HG03354 (cell line): ENCODE data around the gene MIEF2.

Experiments
- ATAC-seq: cut with Tn5 transposase; IDR thresholded peaks from one replicate; pipeline ENCODE4 v1.9.1; 2021; ENCODE audit warnings: mild to moderate bottlenecking; ENCODE audit not compliant: unreplicated experiment, poor library complexity, severe bottlenecking

The MIEF2 gene

GRCh38 chr17:18233803-18234518 lies 26.5 kb upstream of the MIEF2 start:
- no peak for ATAC-seq

- ATAC-seq = no peak
These were observed 25.5 kb upstream of the MIEF2 start for GRCh38 chr17:18234853-18235380.

GRCh38 chr17:18235743-18236256 lies 24.7 kb upstream of the MIEF2 start:
- no peak for ATAC-seq

- ATAC-seq = no peak
These were observed 24.0 kb upstream of the MIEF2 start for GRCh38 chr17:18236494-18236893.

GRCh38 chr17:18237461-18237860 lies 23.0 kb upstream of the MIEF2 start:
- ATAC-seq = no peak

GRCh38 chr17:18238299-18238698 lies 22.2 kb upstream of the MIEF2 start:
- no peak for ATAC-seq

GRCh38 chr17:18240449-18240848 lies 20.0 kb upstream of the MIEF2 start:
- no peak for ATAC-seq

GRCh38 chr17:18241229-18241871 lies 19.1 kb upstream of the MIEF2 start:
- no peak for ATAC-seq

GRCh38 chr17:18245038-18245776 lies 15.3 kb upstream of the MIEF2 start:
- ATAC-seq = no peak

- ATAC-seq = no peak
These were observed 14.2 kb upstream of the MIEF2 start for GRCh38 chr17:18246109-18246725.

GRCh38 chr17:18246880-18247612 lies 13.4 kb upstream of the MIEF2 start:
- ATAC-seq = no peak

- no peak for ATAC-seq
These were observed 12.9 kb upstream of the MIEF2 start for GRCh38 chr17:18247613-18248001.

GRCh38 chr17:18248300-18248731 lies 12.1 kb upstream of the MIEF2 start:
- ATAC-seq = no peak

- ATAC-seq = no peak
These were observed 11.7 kb upstream of the MIEF2 start for GRCh38 chr17:18248811-18249210.

GRCh38 chr17:18250259-18250658 lies 10.2 kb upstream of the MIEF2 start:
- no peak for ATAC-seq

GRCh38 chr17:18250708-18251107 lies 9.8 kb upstream of the MIEF2 start:
- no peak for ATAC-seq

- ATAC-seq = no peak
These were observed 9.3 kb upstream of the MIEF2 start for GRCh38 chr17:18251204-18251603.

GRCh38 chr17:18252160-18252559 lies 8.3 kb upstream of the MIEF2 start:
- no peak for ATAC-seq

- no peak for ATAC-seq
These were observed 7.1 kb upstream of the MIEF2 start for GRCh38 chr17:18253187-18253884.
